Heart right ventricle (tissue), 16 donors: ENCODE results near the gene HES1. TPM values are rescaled to one million over a fixed set of nuclear protein-coding genes. Genes with fewer than 3 reads are reported as not detected.
A peak's percentile ranks its signal among the peaks of the same experiment; 100 is the strongest.

Experiments used
- ATAC-seq, 8 donors: fragments of 200-7000 bp; cut with Tn5 transposase; one replicate each; pipeline ENCODE4 v1.9.1; 2020; ENCODE audit warnings: mild to moderate bottlenecking in 8 of 8, moderate library complexity in 8 of 8, moderate number of reproducible peaks in 1 of 8
- DNase-seq, 2 donors: peaks; one replicate each; pipeline ENCODE4 v3.0.0-alpha.2; 2020
- H3K27ac ChIP-seq, 10 donors: fragments of 200-600 bp; sonication (generic) in 2 of 10; one replicate each; pipeline versions ENCODE4 v1.5.0 to v1.8.0; 2020 to 2022; ENCODE audit warnings: mild to moderate bottlenecking in 3 of 10
- H3K27me3 ChIP-seq, 7 donors: fragments of 200-600 bp; one replicate each; pipeline ENCODE4 v1.8.0; 2021 to 2022; ENCODE audit warnings: mild to moderate bottlenecking in 2 of 7
- H3K36me3 ChIP-seq, 9 donors: fragments of 200-600 bp; sonication (generic) in 1 of 9; one replicate each; pipeline versions ENCODE4 v1.5.0 to v1.8.0; 2020 to 2022; ENCODE audit warnings: mild to moderate bottlenecking in 2 of 9
- H3K4me1 ChIP-seq, 9 donors: fragments of 200-600 bp; sonication (generic) in 1 of 9; one replicate each; pipeline versions ENCODE4 v1.5.0 to v1.8.0; 2020 to 2022; ENCODE audit warnings: mild to moderate bottlenecking in 4 of 9
- H3K4me3 ChIP-seq, 10 donors: fragments of 200-600 bp; sonication (generic) in 2 of 10; one replicate each; pipeline versions ENCODE4 v1.5.0 to v1.8.0; 2020 to 2022; ENCODE audit warnings: mild to moderate bottlenecking in 7 of 10, moderate library complexity in 2 of 10
- H3K9me3 ChIP-seq, 11 donors: fragments of 200-600 bp in 10 of 11; sonication (generic) in 2 of 11; one replicate each; pipeline versions ENCODE4 v1.5.0 to v1.8.0; 2013 to 2022; ENCODE audit warnings: mild to moderate bottlenecking in 2 of 11, control low read depth in 1 of 11, moderate library complexity in 1 of 11
- CTCF ChIP-seq, 9 donors: fragments of 200-600 bp; sonication (generic) in 2 of 9; IDR thresholded peaks; one replicate each; pipeline versions ENCODE4 v1.5.0 to v1.8.0; 2021 to 2022; ENCODE audit warnings: antibody characterized with exemption in 9 of 9, mild to moderate bottlenecking in 5 of 9, moderate library complexity in 1 of 9
- WGBS, 2 donors: extraction: QIAGEN DNeasy Blood & Tissue Kit; methylation state at CpG; one replicate each; pipeline ENCODE4 v1.1.7; 2013; ENCODE audit warnings: inconsistent platforms in 1 of 2; 5-methylcytosine and 5-hydroxymethylcytosine counted together
- intact Hi-C, 10 donors: fragments of 100-400 bp; cut with DNase I; formaldehyde crosslinking; loops; one replicate each; pipeline versions ENCODE4 v1.11.1 to v1.14.2; 2022
- polyA plus RNA-seq, 2 donors: library from polyadenylated mRNA; stranded (reverse); fragments of 200-250 nt; gene quantifications; one replicate each; pipeline ENCODE4 v1.2.3, GENCODE V29; 2013
- total RNA-seq, 10 donors: library from RNA; stranded (reverse); fragmentation: NEBNext Ultra II Directional in 3 of 10; extraction: Animal tissue kit (Norgen Biotek cat#: 25700) in 3 of 10; gene quantifications; one replicate each; pipeline versions ENCODE4 v1.2.1 to v1.2.4, GENCODE V29; 2021 to 2023
- donor health status: Arrhythmogenic right ventricular cardiomyopathy.
- donor health status: ischemic (EF 13 %, LVEDD 7.1; RV severe dilation, severe dysfunction).
- donor health status: healthy with polysubstance abuse.
- donor health status: DM: no; HTN: yes; CAD: no.
- donor health status: DM: no; HTN: no; CAD: no.
- donor health status: ischemic (EF 25% LVEDD 6.9; RV normal size, moderate dysfunction).
- donor health status: ischemic (EF 25% LVEDD 5.7; RV mildly dilated, moderate dysfunction).
- donor health status: healthy.
- donor health status: DM: yes; HTN: yes; CAD: no.
- donor health status: Ischemic cardiomyopathy.
- donor health status: ischemic (EF 35%, LVEDD 5.7; RV mildly dilated, moderate dysfunction).
- donor health status: nonischemic (EF 11% LVEDD 7.7; RV severe dilation, severe dysfunction).
- donor health status: DM: yes; HTN: yes; CAD: no.
- donor health status: PGD.
- donor health status: ischemic (EF 29% LVEDD 5.4; RV normal size, mild dysfunction).
- donor health status: nonischemic (EF 23%, LVEDD 6.1; RV moderate dilation, normal function).

Gene HES1
- total and polyA plus RNA-seq, 12 donors: 6.8 to 43.2 (median 22.0) TPM

GRCh38 chr3:194166682-194167479 lies 30.9 kb downstream of the HES1 start:
- Histone ChIP-seq H3K4me1 (peaks cover 0 to 24% (median 14%) of the 10 kb centered on the region in 9 donors), H3K4me3 (peak overlapping the region in 2 of 10 donors; percentile 6 to 7), H3K27ac (no peak overlapping the region), H3K36me3 (no peaks in the 10 kb centered on the region), H3K9me3 (no peaks in the 10 kb centered on the region), H3K27me3 (peaks cover 0 to 38% (median 2%) of the 10 kb centered on the region in 7 donors)
- intact Hi-C loops: loop anchor here in 1 of 10 donors (5.0 kb wide), 1 partner anchor 85 kb away; no protein-coding TSS in a partner anchor
- TF ChIP-seq CTCF (IDR thresholded peaks at IDR 0.05): no peak
- ATAC-seq: peak in 7 of 8 donors; percentile 61 to 91 (median 77)
- WGBS, 2 donors: 35 to 43% methylated on average over 16 of the region's 16 CpGs
- DNase-seq: peak; percentile 28 to 47

- Histone ChIP-seq H3K36me3 (no peaks in the 10 kb centered on the region), H3K4me3 (peak overlapping the region in 1 of 10 donors; percentile 7), H3K27ac (no peak overlapping the region), H3K4me1 (peaks cover 0 to 24% (median 14%) of the 10 kb centered on the region in 9 donors), H3K9me3 (no peaks in the 10 kb centered on the region), H3K27me3 (peaks cover 0 to 32% (median 0%) of the 10 kb centered on the region in 7 donors)
- DNase-seq: no peak
- WGBS, 2 donors: 53 to 58% methylated on average over 5 of the region's 5 CpGs
- ATAC-seq: peak in 1 of 8 donors; percentile 26
- TF ChIP-seq CTCF (IDR thresholded peaks at IDR 0.05): no peak
- intact Hi-C loops: loop anchor here in 1 of 10 donors (5.0 kb wide), 1 partner anchor 85 kb away; no protein-coding TSS in a partner anchor
Measured at GRCh38 chr3:194167480-194168282, 31.7 kb downstream of the HES1 start.

GRCh38 chr3:194168994-194169393 lies 33.0 kb downstream of the HES1 start:
- ATAC-seq (no peak), DNase-seq (no peak)
- Histone ChIP-seq H3K4me3 (no peak overlapping the region), H3K36me3 (no peaks in the 10 kb centered on the region), H3K4me1 (peaks cover 0 to 24% (median 14%) of the 10 kb centered on the region in 9 donors), H3K27me3 (peaks cover 0 to 18% (median 0%) of the 10 kb centered on the region in 7 donors), H3K27ac (no peak overlapping the region), H3K9me3 (no peaks in the 10 kb centered on the region)
- intact Hi-C loops: loop anchor here in 1 of 10 donors (5.0 kb wide), 1 partner anchor 83 kb away; no protein-coding TSS in a partner anchor
- WGBS, 2 donors: 96% methylated on average over 3 of the region's 3 CpGs
- TF ChIP-seq CTCF (IDR thresholded peaks at IDR 0.05): no peak

GRCh38 chr3:194169595-194169994 lies 33.6 kb downstream of the HES1 start:
- WGBS, 2 donors: 93 to 94% methylated on average over 10 of the region's 10 CpGs
- Histone ChIP-seq H3K27ac (no peak overlapping the region), H3K4me1 (peaks cover 0 to 24% (median 14%) of the 10 kb centered on the region in 9 donors), H3K4me3 (no peak overlapping the region), H3K27me3 (peaks cover 0 to 17% (median 0%) of the 10 kb centered on the region in 7 donors), H3K36me3 (no peaks in the 10 kb centered on the region), H3K9me3 (no peaks in the 10 kb centered on the region)
- TF ChIP-seq CTCF (IDR thresholded peaks at IDR 0.05): no peak
- intact Hi-C loops: loop anchor here in 1 of 10 donors (5.0 kb wide), 1 partner anchor 83 kb away; no protein-coding TSS in a partner anchor
- DNase-seq (no peak), ATAC-seq (no peak)
